GM12878 (cell line): ENCODE results near the gene TRIM46. TPM values are rescaled to one million over a fixed set of nuclear protein-coding genes. Genes with fewer than 3 reads are reported as not detected.
A peak's percentile ranks its signal among the peaks of the same experiment; 100 is the strongest.

Experiments used
- CBFB ChIP-seq: IDR thresholded peaks from 2 replicates; pipeline ENCODE4 v1.6.1; 2016; ENCODE audit warnings: antibody characterized with exemption, low read depth
- IRF4 ChIP-seq: IDR thresholded peaks from 2 replicates; pipeline ENCODE4 v1.6.1; 2011; ENCODE audit warnings: low read depth, low read length
- NFYA ChIP-seq: IDR thresholded peaks from 2 replicates; pipeline ENCODE4 v1.6.1; 2011; ENCODE audit warnings: low read depth, mild to moderate bottlenecking, low read length, improper control_type of control experiment, borderline replicate concordance
- NFYB ChIP-seq: IDR thresholded peaks from 2 replicates; pipeline ENCODE4 v1.6.1; 2011; ENCODE audit warnings: low read depth, mild to moderate bottlenecking, low read length, improper control_type of control experiment, moderate library complexity; ENCODE audit not compliant: insufficient read depth
- NR2C2 ChIP-seq: IDR thresholded peaks from 2 replicates; pipeline ENCODE4 v1.6.1; 2011; ENCODE audit warnings: borderline replicate concordance, low read depth; ENCODE audit not compliant: control insufficient read depth, insufficient read length
- RAD51 ChIP-seq: fragments of 450-650 bp; IDR thresholded peaks from 2 replicates; pipeline ENCODE4 v1.6.1; 2016; ENCODE audit warnings: moderate library complexity, mild to moderate bottlenecking, inconsistent platforms
- TAF1 ChIP-seq: IDR thresholded peaks from 2 replicates; pipeline ENCODE4 v1.6.1; 2011; ENCODE audit warnings: mild to moderate bottlenecking, low read depth, low read length, borderline replicate concordance
- ZSCAN29 ChIP-seq: fragments of 450-650 bp; IDR thresholded peaks from 2 replicates; pipeline ENCODE4 v1.6.1; 2017; ENCODE audit warnings: mild to moderate bottlenecking, moderate library complexity
- polyA plus RNA-seq, 11 experiments: library from polyadenylated mRNA; depleted of rRNA in 4 of 11; unstranded in 6 of 11; stranded (reverse) in 5 of 11; fragments of >200 nt; fragmentation: Nextera tagmentation in 4 of 11; fragmentation: Illumina TruSeq in 1 of 11; extraction: Ambion mirVana in 4 of 11; extraction: Trizol in 1 of 11; gene quantifications; 1 replicate in 1 of 11; 2 replicates in 10 of 11; pipeline versions ENCODE4 v1.2.1 to v1.2.3, GENCODE V29; 2011 to 2016; ENCODE audit warnings: inconsistent platforms in 2 of 11, missing spikeins in 2 of 11, low read depth in 1 of 11
- total RNA-seq, 4 experiments: library from RNA; depleted of rRNA in 3 of 4; stranded (reverse); fragments of >200 nt in 3 of 4; fragmentation: Illumina TruSeq in 1 of 4; extraction: Trizol in 1 of 4; gene quantifications; 2 replicates each; pipeline versions ENCODE4 v1.2.1 to v1.2.3, GENCODE V29; 2013 to 2021
- TF ChIP-seq, protein P1 (sequence below): IDR thresholded peaks from 2 replicates; pipeline ENCODE4 v1.6.1; 2012; ENCODE audit warnings: improper control_type of control experiment, low read depth, low read length; ENCODE audit not compliant: insufficient replicate concordance
- TF ChIP-seq, protein P2 (sequence below): fragments of 450-650 bp; formaldehyde crosslinking; IDR thresholded peaks from 2 replicates; pipeline ENCODE4 v1.4.0; 2022; ENCODE audit warnings: mild to moderate bottlenecking, moderate library complexity

Gene TRIM46
- total and polyA plus RNA-seq, 10 of the 15 experiments (the other 5 are each of a cell fraction or from before 2014, with no cell fraction given): 0.08 to 3.1 (median 0.97) TPM

DNA sequence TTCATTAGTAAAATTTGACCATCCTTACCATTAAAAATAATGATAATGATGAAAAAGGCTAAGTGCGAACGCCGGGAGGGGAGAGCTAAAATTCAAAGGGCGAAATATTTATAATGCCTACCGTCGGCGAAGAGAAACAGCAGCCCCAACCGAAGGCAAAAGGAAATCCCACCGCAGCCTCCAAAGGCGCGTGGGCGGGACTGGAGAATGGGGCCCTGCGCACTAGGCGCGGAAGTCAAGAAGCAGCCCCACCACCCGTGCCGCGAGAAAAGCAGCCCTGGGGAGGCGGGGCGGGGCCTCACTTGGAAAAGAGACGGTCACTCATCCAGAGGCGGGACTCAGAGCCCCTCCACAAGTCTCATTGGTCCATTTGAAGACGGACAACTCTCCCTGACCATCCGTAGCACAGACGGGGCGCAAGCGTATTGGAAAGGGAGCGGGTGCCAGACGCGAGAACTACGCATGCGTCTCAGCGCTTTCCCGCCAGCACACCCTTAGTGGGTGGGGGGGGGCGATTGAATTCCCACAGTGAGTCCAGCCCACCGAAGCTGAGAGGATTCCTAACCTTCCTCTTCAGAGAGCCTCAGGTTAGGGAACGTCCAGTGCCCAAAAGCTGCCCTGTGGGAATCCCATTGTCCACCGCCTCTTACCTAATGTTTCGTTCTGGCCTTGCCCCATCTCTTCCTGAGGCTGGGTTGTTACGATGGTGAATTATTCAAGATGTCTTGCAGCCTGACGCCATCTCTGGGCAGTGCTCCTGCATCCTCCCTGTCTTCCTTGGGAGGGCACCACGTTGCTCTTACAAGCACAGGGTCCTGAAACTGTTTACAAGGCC, 53.8 kb downstream of the TRIM46 start (continued):
- TF ChIP-seq, protein P1, sequence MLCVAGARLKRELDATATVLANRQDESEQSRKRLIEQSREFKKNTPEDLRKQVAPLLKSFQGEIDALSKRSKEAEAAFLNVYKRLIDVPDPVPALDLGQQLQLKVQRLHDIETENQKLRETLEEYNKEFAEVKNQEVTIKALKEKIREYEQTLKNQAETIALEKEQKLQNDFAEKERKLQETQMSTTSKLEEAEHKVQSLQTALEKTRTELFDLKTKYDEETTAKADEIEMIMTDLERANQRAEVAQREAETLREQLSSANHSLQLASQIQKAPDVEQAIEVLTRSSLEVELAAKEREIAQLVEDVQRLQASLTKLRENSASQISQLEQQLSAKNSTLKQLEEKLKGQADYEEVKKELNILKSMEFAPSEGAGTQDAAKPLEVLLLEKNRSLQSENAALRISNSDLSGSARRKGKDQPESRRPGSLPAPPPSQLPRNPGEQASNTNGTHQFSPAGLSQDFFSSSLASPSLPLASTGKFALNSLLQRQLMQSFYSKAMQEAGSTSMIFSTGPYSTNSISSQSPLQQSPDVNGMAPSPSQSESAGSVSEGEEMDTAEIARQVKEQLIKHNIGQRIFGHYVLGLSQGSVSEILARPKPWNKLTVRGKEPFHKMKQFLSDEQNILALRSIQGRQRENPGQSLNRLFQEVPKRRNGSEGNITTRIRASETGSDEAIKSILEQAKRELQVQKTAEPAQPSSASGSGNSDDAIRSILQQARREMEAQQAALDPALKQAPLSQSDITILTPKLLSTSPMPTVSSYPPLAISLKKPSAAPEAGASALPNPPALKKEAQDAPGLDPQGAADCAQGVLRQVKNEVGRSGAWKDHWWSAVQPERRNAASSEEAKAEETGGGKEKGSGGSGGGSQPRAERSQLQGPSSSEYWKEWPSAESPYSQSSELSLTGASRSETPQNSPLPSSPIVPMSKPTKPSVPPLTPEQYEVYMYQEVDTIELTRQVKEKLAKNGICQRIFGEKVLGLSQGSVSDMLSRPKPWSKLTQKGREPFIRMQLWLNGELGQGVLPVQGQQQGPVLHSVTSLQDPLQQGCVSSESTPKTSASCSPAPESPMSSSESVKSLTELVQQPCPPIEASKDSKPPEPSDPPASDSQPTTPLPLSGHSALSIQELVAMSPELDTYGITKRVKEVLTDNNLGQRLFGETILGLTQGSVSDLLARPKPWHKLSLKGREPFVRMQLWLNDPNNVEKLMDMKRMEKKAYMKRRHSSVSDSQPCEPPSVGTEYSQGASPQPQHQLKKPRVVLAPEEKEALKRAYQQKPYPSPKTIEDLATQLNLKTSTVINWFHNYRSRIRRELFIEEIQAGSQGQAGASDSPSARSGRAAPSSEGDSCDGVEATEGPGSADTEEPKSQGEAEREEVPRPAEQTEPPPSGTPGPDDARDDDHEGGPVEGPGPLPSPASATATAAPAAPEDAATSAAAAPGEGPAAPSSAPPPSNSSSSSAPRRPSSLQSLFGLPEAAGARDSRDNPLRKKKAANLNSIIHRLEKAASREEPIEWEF: no peak
- TF ChIP-seq ZSCAN29 (no peak), TAF1 (peak; percentile 80), NR2C2 (no peak), NFYB (peak; percentile 97), RAD51 (peak; percentile 48; the same call in 1 of the 2 replicates), IRF4 (no peak), NFYA (peak; percentile 60), CBFB (peak; percentile 68)
- TF ChIP-seq, protein P2, sequence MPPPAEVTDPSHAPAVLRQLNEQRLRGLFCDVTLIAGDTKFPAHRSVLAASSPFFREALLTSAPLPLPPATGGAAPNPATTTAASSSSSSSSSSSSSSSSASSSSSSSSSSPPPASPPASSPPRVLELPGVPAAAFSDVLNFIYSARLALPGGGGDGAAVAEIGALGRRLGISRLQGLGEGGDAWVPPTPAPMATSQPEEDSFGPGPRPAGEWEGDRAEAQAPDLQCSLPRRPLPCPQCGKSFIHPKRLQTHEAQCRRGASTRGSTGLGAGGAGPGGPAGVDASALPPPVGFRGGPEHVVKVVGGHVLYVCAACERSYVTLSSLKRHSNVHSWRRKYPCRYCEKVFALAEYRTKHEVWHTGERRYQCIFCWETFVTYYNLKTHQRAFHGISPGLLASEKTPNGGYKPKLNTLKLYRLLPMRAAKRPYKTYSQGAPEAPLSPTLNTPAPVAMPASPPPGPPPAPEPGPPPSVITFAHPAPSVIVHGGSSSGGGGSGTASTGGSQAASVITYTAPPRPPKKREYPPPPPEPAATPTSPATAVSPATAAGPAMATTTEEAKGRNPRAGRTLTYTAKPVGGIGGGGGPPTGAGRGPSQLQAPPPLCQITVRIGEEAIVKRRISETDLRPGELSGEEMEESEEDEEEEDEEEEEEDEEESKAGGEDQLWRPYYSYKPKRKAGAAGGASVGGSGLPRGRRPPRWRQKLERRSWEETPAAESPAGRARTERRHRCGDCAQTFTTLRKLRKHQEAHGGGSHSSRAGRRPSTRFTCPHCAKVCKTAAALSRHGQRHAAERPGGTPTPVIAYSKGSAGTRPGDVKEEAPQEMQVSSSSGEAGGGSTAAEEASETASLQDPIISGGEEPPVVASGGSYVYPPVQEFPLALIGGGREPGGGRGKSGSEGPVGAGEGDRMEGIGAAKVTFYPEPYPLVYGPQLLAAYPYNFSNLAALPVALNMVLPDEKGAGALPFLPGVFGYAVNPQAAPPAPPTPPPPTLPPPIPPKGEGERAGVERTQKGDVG (CRISPR knock-in tag): no peak
